H9 (cell line): Measurements from ENCODE around the gene ABHD5. TPM values are rescaled to one million over a fixed set of nuclear protein-coding genes. Genes with fewer than 3 reads are reported as not detected.

Experiments used
- DNase-seq: peaks from one replicate; pipeline ENCODE4 v3.0.0-alpha.2; 2017
- H2AFZ ChIP-seq: one replicate; pipeline ENCODE4 v1.6.1; 2013; ENCODE audit warnings: mild to moderate bottlenecking, low read length, control low read depth, moderate library complexity
- H2AK5ac ChIP-seq: 2 replicates; pipeline ENCODE4 v1.6.1; 2013; ENCODE audit warnings: low read length, control low read depth, mixed read lengths; ENCODE audit not compliant: insufficient read length
- H2BK120ac ChIP-seq: one replicate; pipeline ENCODE4 v1.6.1; 2013; ENCODE audit warnings: low read depth, mild to moderate bottlenecking, low read length, control low read depth, inconsistent platforms; ENCODE audit not compliant: poor library complexity, severe bottlenecking
- H2BK12ac ChIP-seq: 2 replicates; pipeline ENCODE4 v1.6.1; 2013; ENCODE audit warnings: low read length, control low read depth, mixed read lengths, low read depth; ENCODE audit not compliant: insufficient read length
- H2BK15ac ChIP-seq: 2 replicates; pipeline ENCODE4 v1.6.1; 2013; ENCODE audit warnings: low read depth, low read length, control low read depth
- H2BK20ac ChIP-seq: one replicate; pipeline ENCODE4 v1.6.1; 2013; ENCODE audit warnings: low read depth, mild to moderate bottlenecking, low read length, control low read depth, inconsistent platforms; ENCODE audit not compliant: poor library complexity, severe bottlenecking
- H2BK5ac ChIP-seq: 2 replicates; pipeline ENCODE4 v1.6.1; 2013; ENCODE audit warnings: low read length, control low read depth, mixed read lengths; ENCODE audit not compliant: insufficient read length
- H3K14ac ChIP-seq: 2 replicates; pipeline ENCODE4 v1.6.1; 2013; ENCODE audit warnings: low read length, control low read depth; ENCODE audit not compliant: insufficient read depth
- H3K18ac ChIP-seq: 2 replicates; pipeline ENCODE4 v1.6.1; 2013; ENCODE audit warnings: low read depth, mild to moderate bottlenecking, mixed read lengths, low read length, control low read depth; ENCODE audit not compliant: insufficient read length
- H3K23ac ChIP-seq: 2 replicates; pipeline ENCODE4 v1.6.1; 2013; ENCODE audit warnings: low read length, control low read depth, mixed read lengths, low read depth; ENCODE audit not compliant: insufficient read length
- H3K23me2 ChIP-seq: 2 replicates; pipeline ENCODE4 v1.6.1; 2013; ENCODE audit warnings: low read depth, mild to moderate bottlenecking, mixed read lengths, low read length, control low read depth; ENCODE audit not compliant: insufficient read length, poor library complexity, severe bottlenecking
- H3K27ac ChIP-seq: 2 replicates; pipeline ENCODE4 v1.5.1; 2013; ENCODE audit warnings: low read length, control low read depth, mixed read lengths, low read depth; ENCODE audit not compliant: insufficient read length
- H3K27me3 ChIP-seq: 2 replicates; pipeline ENCODE4 v1.6.1; 2013; ENCODE audit warnings: low read length, control low read depth, inconsistent platforms; ENCODE audit not compliant: insufficient read depth
- H3K4ac ChIP-seq: 2 replicates; pipeline ENCODE4 v1.6.1; 2013; ENCODE audit warnings: low read depth, mild to moderate bottlenecking, control low read depth, inconsistent platforms, low read length, moderate library complexity
- H3K4me1 ChIP-seq: 2 replicates; pipeline ENCODE4 v1.6.1; 2013; ENCODE audit warnings: low read length, control low read depth, inconsistent platforms; ENCODE audit not compliant: insufficient read depth
- H3K4me2 ChIP-seq: 2 replicates; pipeline ENCODE4 v1.6.1; 2013; ENCODE audit warnings: low read length, control low read depth, mixed read lengths; ENCODE audit not compliant: insufficient read length, insufficient read depth
- H3K56ac ChIP-seq: 2 replicates; pipeline ENCODE4 v1.6.1; 2013; ENCODE audit warnings: low read depth, mild to moderate bottlenecking, mixed read lengths, low read length, control low read depth; ENCODE audit not compliant: insufficient read length
- H3K79me1 ChIP-seq: 2 replicates; pipeline ENCODE4 v1.6.1; 2013; ENCODE audit warnings: low read depth, mild to moderate bottlenecking, moderate library complexity, low read length, control low read depth, inconsistent platforms; ENCODE audit not compliant: insufficient read depth, poor library complexity, severe bottlenecking
- H3K79me2 ChIP-seq: 2 replicates; pipeline ENCODE4 v1.6.1; 2013; ENCODE audit warnings: low read length, control low read depth, inconsistent platforms; ENCODE audit not compliant: insufficient read depth
- H3K9ac ChIP-seq: 2 replicates; pipeline ENCODE4 v1.6.1; 2013; ENCODE audit warnings: low read length, control low read depth, mixed read lengths; ENCODE audit not compliant: insufficient read length; ENCODE audit errors: extremely low read depth
- H3K9me3 ChIP-seq: one replicate; pipeline ENCODE4 v1.6.1; 2013; ENCODE audit warnings: low read depth, low read length, inconsistent platforms; ENCODE audit not compliant: control insufficient read depth
- H3T11ph ChIP-seq: one replicate; pipeline ENCODE4 v1.6.1; 2013; ENCODE audit warnings: mild to moderate bottlenecking, low read length, control low read depth, inconsistent platforms
- H4K20me1 ChIP-seq: one replicate; pipeline ENCODE4 v1.6.1; 2013; ENCODE audit not compliant: control insufficient read depth, insufficient read length, insufficient read depth
- H4K5ac ChIP-seq: 2 replicates; pipeline ENCODE4 v1.6.1; 2013; ENCODE audit warnings: low read depth, mild to moderate bottlenecking, mixed read lengths, low read length, control low read depth; ENCODE audit not compliant: insufficient read length
- H4K8ac ChIP-seq: replicated peaks from 2 replicates; pipeline ENCODE4 v1.6.1; 2013; ENCODE audit warnings: low read length, control low read depth, mixed read lengths, low read depth; ENCODE audit not compliant: insufficient read length
- H4K91ac ChIP-seq: 2 replicates; pipeline ENCODE4 v1.6.1; 2013; ENCODE audit warnings: low read depth, mild to moderate bottlenecking, moderate library complexity, mixed read lengths, low read length, control low read depth; ENCODE audit not compliant: insufficient read length
- H3K27ac Mint-ChIP-seq, 3 experiments: 2 replicates in 2 of 3; 3 replicates in 1 of 3; pipeline ENCODE4 v1.8.0; 2020 to 2021; ENCODE audit warnings: mixed read lengths in 3 of 3, mild to moderate bottlenecking in 1 of 3, moderate library complexity in 1 of 3
- H3K27me3 Mint-ChIP-seq: 2 replicates; pipeline ENCODE4 v1.8.0; 2021; ENCODE audit warnings: low read depth, mild to moderate bottlenecking, moderate library complexity, mixed read lengths
- H3K36me3 Mint-ChIP-seq, 3 experiments: 2 replicates in 2 of 3; 3 replicates in 1 of 3; pipeline ENCODE4 v1.8.0; 2020 to 2021; ENCODE audit warnings: low read depth in 3 of 3, mixed read lengths in 3 of 3; ENCODE audit not compliant: insufficient read depth in 1 of 3
- H3K4me1 Mint-ChIP-seq, 2 experiments: 2 replicates each; pipeline ENCODE4 v1.8.0; 2020; ENCODE audit warnings: mixed read lengths in 2 of 2
- H3K4me3 Mint-ChIP-seq, 2 experiments: 2 replicates in 1 of 2; 3 replicates in 1 of 2; pipeline ENCODE4 v1.8.0; 2020 to 2021; ENCODE audit warnings: mild to moderate bottlenecking in 2 of 2, mixed read lengths in 2 of 2, moderate library complexity in 1 of 2
- H3K9me3 Mint-ChIP-seq, 2 experiments: 2 replicates in 1 of 2; 3 replicates in 1 of 2; pipeline ENCODE4 v1.8.0; 2020; ENCODE audit warnings: mild to moderate bottlenecking in 2 of 2, mixed read lengths in 2 of 2, moderate library complexity in 1 of 2
- WGBS: extraction: QIAGEN DNeasy Blood & Tissue Kit; methylation state at CpG from one replicate; pipeline ENCODE4 v1.1.7; 2013; ENCODE audit warnings: missing lambda C conversion rate, low lambda C conversion rate, mixed read lengths; ENCODE audit not compliant: insufficient read length; ENCODE audit errors: extremely low coverage; 5-methylcytosine and 5-hydroxymethylcytosine counted together
- total RNA-seq: library from RNA; stranded (reverse); gene quantifications from 2 replicates; pipeline ENCODE4 v1.2.1, GENCODE V29; 2021
- TF ChIP-seq, protein P1 (sequence below): fragments of 200-600 bp; sonication (generic); conservative IDR thresholded peaks from 3 replicates; pipeline ENCODE4 v1.8.0; 2021; ENCODE audit warnings: antibody characterized with exemption, mild to moderate bottlenecking

Gene ABHD5
- total RNA-seq, 1 experiment from 2014 or later: 13.1 TPM

DNA sequence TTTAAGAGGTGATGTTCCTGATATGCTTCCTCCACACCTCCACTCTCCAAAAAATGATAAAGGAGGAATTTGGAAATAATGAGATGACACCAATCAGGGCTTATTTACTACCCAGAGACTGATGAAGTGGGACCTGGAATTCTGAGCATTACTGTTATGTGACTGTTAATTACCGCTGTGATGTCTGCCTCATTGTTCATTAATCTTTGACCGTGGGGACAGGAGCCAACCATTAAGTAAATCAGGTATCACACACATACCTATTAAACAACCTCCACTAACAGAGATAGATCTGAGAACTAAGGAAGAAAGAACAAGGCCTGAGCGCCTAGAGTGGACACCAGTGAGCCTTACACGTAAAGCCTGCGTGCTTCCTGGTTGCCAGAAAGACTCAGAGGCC lies 37.7 kb downstream of the ABHD5 start:
- H3K4me1 Mint-ChIP-seq: peaks cover 12 to 22% of the 10 kb centered on the region in 2 experiments
- H3K27ac ChIP-seq: no peak overlapping the region
- H3K27ac Mint-ChIP-seq: no peak overlapping the region
- H3K4me2 ChIP-seq: no peak overlapping the region
- WGBS: no CpG with 5 or more reads among the region's 5 CpGs
- no peak overlapping the region for H4K8ac ChIP-seq
- no peak overlapping the region for H2AK5ac ChIP-seq
- DNase-seq: no peak
- no peak overlapping the region for H2BK15ac ChIP-seq
- no peaks in the 10 kb centered on the region for H3K79me1 ChIP-seq
- no peaks in the 10 kb centered on the region for H3K9me3 Mint-ChIP-seq
- no peak overlapping the region for H4K91ac ChIP-seq
- no peak overlapping the region for H2BK20ac ChIP-seq
- no peak overlapping the region for H3K9ac ChIP-seq
- no peaks in the 10 kb centered on the region for H3K79me2 ChIP-seq
- no peaks in the 10 kb centered on the region for H3K9me3 ChIP-seq
- H2BK5ac ChIP-seq: no peak overlapping the region
- no peak overlapping the region for H2BK12ac ChIP-seq
- H4K5ac ChIP-seq: no peak overlapping the region
- H3K56ac ChIP-seq: no peak overlapping the region
- peaks cover 7% of the 10 kb centered on the region; the same call in 1 of the 2 replicates for H3K4me1 ChIP-seq
- no peak overlapping the region for H3K23ac ChIP-seq
- no peaks in the 10 kb centered on the region for H4K20me1 ChIP-seq
- no peaks in the 10 kb centered on the region; the same call in 1 of the 2 replicates for H3K27me3 Mint-ChIP-seq
- H2AFZ ChIP-seq: no peak overlapping the region
- H3K18ac ChIP-seq: no peak overlapping the region
- H3K14ac ChIP-seq: no peak overlapping the region
- no peaks in the 10 kb centered on the region for H3K27me3 ChIP-seq
- no peaks in the 10 kb centered on the region for H3K23me2 ChIP-seq
- H3T11ph ChIP-seq: no peak overlapping the region
- no peak overlapping the region for H2BK120ac ChIP-seq
- no peak overlapping the region for H3K4me3 Mint-ChIP-seq
- peaks cover 0 to 4% (median 2%) of the 10 kb centered on the region in 3 experiments; a peak in 4 of 7 replicates for H3K36me3 Mint-ChIP-seq
- H3K4ac ChIP-seq: no peak overlapping the region
- TF ChIP-seq, protein P1, sequence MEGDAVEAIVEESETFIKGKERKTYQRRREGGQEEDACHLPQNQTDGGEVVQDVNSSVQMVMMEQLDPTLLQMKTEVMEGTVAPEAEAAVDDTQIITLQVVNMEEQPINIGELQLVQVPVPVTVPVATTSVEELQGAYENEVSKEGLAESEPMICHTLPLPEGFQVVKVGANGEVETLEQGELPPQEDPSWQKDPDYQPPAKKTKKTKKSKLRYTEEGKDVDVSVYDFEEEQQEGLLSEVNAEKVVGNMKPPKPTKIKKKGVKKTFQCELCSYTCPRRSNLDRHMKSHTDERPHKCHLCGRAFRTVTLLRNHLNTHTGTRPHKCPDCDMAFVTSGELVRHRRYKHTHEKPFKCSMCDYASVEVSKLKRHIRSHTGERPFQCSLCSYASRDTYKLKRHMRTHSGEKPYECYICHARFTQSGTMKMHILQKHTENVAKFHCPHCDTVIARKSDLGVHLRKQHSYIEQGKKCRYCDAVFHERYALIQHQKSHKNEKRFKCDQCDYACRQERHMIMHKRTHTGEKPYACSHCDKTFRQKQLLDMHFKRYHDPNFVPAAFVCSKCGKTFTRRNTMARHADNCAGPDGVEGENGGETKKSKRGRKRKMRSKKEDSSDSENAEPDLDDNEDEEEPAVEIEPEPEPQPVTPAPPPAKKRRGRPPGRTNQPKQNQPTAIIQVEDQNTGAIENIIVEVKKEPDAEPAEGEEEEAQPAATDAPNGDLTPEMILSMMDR: no peak
